GM18861 (cell line): Measurements from ENCODE around the gene CCDC9B.

Experiments used
- ATAC-seq: cut with Tn5 transposase; IDR thresholded peaks from one replicate; pipeline ENCODE4 v1.9.1; 2021; ENCODE audit not compliant: unreplicated experiment

The CCDC9B gene

GRCh38 chr15:40293006-40293405 lies 47.7 kb downstream of the CCDC9B start:
- ATAC-seq, result no peak

- no peak for ATAC-seq
Measured at GRCh38 chr15:40292246-40292645, 48.5 kb downstream of the CCDC9B start.

GRCh38 chr15:40290918-40291574 lies 49.7 kb downstream of the CCDC9B start:
- ATAC-seq, result no peak

GRCh38 chr15:40290545-40290917 lies 50.2 kb downstream of the CCDC9B start:
- ATAC-seq, result no peak

DNA sequence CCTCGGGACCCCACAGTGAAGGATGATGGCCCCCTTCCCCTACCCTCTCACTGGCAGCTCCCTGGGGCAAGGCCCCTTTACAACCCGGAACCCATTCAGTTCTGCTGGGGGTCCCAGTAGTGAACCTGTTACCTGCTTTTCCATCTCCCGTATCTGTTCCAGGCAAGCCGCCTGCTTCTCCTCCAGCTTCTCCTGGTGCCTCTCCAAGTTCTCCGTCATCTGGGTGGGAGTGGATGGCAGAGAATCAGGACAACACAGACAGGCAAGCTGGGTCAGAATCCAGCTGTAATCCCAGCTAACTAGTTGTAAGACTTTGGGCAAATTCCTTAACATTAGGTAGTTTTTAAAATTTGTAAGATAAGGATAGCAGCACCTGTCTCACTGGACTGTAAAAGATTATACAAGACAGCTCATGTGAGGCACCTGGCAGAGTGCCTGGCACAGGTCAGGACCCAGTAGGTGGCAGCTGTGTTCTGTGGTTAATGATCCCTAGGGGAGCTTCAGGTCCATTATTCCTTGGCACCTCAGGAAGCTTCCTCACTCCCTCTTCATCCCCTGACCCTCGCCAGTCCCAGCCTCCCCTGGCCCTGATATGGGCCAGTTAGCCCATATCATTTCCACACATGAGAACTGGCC lies 51.5 kb downstream of the CCDC9B start:
- no peak for ATAC-seq

GRCh38 chr15:40287968-40288367 lies 52.8 kb downstream of the CCDC9B start:
- no peak for ATAC-seq

- ATAC-seq, result no peak
Measured at GRCh38 chr15:40287505-40287904, 53.2 kb downstream of the CCDC9B start.

- ATAC-seq, result no peak
Measured at GRCh38 chr15:40286794-40287193, 53.9 kb downstream of the CCDC9B start.

DNA sequence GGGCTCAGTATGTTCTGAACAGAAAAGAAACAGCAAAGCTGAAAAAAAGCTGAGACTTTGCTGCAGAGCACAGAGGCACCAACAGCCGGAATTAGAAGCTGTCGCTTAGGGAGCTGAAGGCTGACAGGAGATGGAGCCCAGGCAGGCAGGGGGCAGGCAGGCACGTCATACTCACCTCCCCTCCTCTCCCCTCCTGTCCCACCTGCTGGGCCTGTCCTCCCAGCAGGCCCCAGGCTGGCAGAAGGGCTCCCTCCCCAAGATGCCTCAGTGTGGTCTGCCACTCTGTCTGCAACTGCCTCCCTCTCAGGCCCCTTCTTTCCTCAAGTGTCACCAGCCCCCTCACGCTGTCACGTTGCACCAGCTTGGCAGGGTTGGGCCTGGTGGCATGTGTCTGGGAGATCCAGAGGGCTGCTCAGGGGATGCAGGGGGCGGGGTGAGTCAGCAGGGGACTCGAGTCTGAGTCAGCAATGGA lies 54.6 kb downstream of the CCDC9B start:
- ATAC-seq, result no peak

GRCh38 chr15:40285554-40286011 lies 55.2 kb downstream of the CCDC9B start:
- no peak for ATAC-seq

GRCh38 chr15:40285151-40285550 lies 55.6 kb downstream of the CCDC9B start:
- ATAC-seq, result no peak

- no peak for ATAC-seq
Measured at GRCh38 chr15:40283615-40284300, 57.0 kb downstream of the CCDC9B start.

- no peak for ATAC-seq
Measured at GRCh38 chr15:40282869-40283614, 57.7 kb downstream of the CCDC9B start, which contains the start of gene ANKRD63. Gene ANKRD63 (minus strand): TSS chr15:40283064. CDS start chr15:40282586, 478 bp downstream.

DNA sequence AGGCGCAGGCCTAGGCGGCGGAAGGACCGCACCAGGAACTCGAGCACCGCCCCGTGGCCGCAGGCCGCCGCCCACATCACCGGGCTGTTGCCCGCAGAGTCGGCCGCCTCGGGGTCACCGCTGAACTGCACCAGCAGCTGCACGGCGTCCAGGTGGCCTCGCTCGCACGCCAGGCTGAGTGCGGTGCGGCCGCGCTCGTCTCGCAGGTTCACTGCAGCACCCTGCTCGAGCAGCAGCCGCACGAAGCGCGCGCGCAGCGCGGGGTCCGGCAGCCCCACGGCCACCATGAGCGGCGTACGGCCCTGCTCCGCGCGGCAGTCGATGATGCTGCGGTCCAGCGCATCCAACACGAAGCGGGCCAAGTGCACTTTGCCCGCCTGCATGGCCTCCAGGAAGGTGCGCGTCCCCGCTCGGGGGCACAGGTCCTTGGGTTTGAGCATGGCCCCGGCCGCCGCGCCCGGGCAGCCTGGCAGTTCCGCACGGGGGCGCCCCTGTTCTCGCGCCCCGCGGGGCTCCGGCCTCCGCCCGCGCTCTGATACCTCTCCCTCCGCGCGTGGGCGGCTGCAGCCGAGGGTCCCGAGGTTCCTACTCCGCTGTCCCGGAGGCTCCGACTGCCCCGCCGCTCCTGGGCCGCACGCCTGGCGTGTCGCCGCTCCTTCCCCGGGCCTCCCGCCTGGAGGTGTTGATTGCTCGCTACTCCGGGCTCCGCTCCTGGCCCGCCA lies 58.4 kb downstream of the CCDC9B start:
- no peak for ATAC-seq

- ATAC-seq, result no peak
Measured at GRCh38 chr15:40281801-40282146, 59.0 kb downstream of the CCDC9B start.
